GM21390 (cell line): ENCODE data around the gene TMEM120A.

Experiments
- ATAC-seq: cut with Tn5 transposase; IDR thresholded peaks from one replicate; pipeline ENCODE4 v1.9.1; 2021; ENCODE audit not compliant: unreplicated experiment

TMEM120A gene

GRCh38 chr7:75981453-75982305 is 12.7 kb downstream of the TMEM120A start:
- no peak for ATAC-seq

DNA sequence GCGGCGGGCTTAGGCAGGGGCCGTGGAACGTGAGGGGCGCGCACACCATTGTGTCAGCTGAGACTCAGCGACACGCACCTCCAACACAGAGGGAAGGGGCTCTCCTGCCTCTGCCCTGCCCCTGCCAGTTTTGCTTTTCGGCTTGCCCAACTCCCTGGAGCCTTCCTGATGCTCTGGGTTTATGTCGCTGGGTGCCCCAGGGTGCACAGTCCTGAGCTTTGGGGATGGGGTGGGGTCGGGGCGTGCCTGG is 13.3 kb downstream of the TMEM120A start:
- no peak for ATAC-seq

- no peak for ATAC-seq
Observed at GRCh38 chr7:75980430-75981202, 13.8 kb downstream of the TMEM120A start.

- no peak for ATAC-seq
Observed at GRCh38 chr7:75979759-75980429, 14.5 kb downstream of the TMEM120A start.

GRCh38 chr7:75977743-75978142 is 16.7 kb downstream of the TMEM120A start:
- ATAC-seq = no peak

DNA sequence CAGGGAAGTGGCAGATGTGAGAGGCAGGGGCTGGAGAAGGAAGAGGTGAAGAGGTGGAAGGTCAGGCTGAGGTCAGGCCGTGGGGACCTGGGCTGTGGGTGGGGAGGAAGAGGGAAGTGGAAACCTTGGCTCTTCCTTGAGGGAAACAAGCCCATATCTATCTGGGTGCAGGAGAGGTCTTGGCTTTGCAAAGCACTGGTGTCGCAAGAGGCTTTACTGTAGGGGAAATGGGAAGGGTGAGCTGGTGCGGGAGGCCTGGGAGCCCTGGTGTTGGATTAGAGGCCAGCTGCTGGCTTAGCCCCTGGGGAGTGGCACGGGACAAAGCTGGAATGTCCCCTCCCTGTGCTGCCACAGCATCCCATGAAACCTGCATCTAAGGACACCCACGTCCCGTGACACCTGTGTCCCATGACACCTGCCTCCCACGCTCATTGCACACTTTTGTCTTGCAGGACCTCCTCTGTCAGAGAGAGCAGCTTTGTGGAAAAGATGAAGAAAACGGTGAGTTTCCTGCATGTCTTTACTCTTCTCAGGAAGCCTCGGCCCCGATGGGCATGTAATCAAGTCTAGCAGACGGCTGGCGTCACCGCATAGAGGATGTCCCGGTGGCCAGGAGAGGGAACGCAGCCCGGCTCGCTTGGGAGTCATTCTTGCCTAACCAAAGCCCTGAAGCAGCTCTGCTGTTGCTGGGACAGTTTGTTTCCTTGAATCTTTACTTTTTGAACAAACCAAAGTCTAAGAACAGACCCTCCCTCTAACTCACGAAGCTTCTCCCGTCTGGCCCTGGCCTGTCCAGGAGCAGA is 22.2 kb downstream of the TMEM120A start:
- ATAC-seq = no peak

DNA sequence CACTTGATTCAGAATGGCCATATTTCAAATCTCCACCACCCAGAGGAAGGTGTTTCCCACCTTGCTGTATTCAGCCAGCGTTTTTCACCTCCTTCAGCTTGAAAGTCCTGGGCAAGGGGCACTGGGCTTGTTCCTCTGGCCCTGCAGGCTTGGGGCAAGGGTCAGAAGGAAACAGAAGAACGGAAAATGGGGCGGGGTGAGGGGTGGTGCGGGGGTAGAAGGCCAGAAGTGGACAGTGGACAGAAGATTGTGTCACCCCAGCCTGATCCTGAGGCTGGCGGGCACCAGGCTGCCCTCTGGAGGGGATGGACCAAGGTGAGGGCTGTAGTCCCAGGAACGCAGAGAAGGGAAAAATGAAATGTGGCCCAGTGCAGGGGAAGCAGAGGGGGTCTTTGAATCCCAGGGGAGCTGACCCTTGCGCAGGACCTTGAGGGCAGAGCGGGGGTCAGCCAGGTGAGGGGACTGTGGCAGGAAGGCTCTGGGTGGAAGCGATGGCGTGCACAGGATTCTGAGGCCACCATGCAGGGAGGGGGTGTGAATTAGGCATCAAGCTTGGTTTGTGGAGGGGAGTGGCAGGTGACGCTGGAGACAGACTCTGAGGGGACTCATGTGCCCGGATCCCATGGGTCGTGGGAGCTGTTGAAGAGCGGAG is 23.0 kb downstream of the TMEM120A start:
- ATAC-seq = no peak

- no peak for ATAC-seq
Observed at GRCh38 chr7:75969704-75970498, 24.5 kb downstream of the TMEM120A start.

- no peak for ATAC-seq
Observed at GRCh38 chr7:75969182-75969581, 25.2 kb downstream of the TMEM120A start.

- ATAC-seq = no peak
Observed at GRCh38 chr7:75968561-75969001, 25.8 kb downstream of the TMEM120A start.

GRCh38 chr7:75968012-75968411 is 26.4 kb downstream of the TMEM120A start:
- ATAC-seq = no peak

DNA sequence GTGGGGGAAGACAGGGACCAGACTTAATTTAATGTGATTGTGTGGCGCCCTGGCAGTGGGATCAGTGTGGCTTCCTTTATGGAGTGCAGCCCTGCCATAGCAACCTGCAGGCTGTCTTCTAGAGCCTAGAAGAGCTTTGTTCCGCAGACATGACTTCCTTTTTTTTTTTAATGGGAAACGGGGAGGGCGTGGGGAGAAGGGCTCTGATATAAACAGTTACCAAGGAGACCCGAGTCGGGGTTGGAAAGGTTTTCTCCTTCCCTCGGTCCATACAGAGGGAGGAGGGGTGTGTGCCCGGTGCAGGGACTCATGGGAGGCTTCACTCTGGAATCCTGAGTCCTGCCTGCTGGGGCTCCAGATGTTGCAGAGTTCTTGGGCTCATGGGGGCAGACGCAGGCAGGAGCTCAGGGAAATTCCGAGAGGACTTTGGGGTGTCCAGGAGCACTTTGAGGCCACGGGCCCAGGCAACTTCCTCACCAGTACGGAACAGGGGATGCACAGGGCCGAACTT is 26.9 kb downstream of the TMEM120A start:
- ATAC-seq = no peak

DNA sequence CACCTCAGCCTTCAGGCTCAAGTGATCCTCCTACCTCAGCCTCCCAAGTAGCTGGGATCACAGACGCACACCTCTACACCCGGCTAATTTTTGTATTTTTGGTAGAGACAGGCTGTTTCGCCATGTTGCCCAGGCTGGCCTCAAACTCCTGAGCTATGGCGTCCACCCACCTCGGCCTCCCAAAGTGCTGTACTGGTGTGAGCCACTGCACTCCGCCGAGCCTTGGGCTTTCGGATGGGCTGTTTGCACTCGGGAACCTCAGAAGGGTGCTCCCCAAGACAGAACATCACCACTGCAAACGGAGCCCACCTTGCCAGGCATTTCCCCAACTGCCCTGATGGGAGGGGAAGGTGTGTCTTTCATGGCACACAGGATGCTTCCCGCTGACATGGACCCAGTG is 27.3 kb downstream of the TMEM120A start:
- no peak for ATAC-seq

- ATAC-seq = no peak
Observed at GRCh38 chr7:75966190-75966961, 28.0 kb downstream of the TMEM120A start.

GRCh38 chr7:75965617-75966016 is 28.8 kb downstream of the TMEM120A start:
- no peak for ATAC-seq

DNA sequence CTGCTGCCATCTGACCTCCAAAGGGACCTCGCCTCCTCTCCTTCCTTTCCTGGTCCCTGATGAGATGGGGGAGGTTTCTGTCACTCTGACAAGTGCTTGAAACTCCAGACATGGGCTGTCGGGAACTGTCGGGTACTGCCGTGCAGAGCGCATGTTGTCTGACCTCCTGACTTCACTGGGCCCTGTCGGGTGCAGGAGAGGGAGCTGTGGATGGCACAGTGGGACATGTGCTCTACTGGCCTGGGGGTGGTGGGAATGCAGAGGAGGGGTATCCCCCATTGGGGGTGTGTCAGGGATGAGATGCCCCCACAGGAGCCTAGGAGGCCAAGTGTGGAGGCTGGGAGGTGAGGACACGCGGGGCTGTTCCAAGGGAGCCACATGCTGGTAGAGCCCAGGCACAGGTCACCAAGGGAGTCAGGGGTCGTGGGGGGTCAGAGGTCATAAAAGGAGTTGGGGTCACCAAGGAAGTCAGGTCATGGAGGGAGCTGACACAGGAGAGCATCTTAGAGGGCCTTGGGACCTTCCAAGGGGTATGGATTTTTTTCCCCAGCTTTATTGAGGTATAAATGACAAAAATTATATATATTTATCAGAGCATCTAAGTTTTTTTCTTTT is 30.9 kb downstream of the TMEM120A start:
- no peak for ATAC-seq

- ATAC-seq = no peak
Observed at GRCh38 chr7:75962607-75963380, 31.6 kb downstream of the TMEM120A start.

DNA sequence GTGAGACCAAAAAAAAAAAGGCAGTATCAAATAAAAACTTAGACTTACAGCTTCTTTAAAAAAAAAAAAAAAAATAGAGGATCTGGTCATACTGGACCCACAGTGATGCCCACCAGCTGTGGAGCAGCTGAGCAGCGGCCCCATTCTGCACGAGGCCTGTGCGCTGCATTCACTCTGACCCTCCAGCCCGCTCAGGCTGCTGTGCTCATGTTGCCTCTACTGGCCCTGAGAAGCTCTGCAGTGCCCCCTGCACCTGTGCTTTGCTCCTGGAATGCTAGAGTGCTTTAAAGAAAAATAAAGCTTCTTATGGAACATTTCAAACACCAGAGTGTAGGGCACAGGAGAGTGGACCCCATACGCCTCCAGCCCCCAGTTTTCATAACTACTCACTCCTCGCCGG is 33.2 kb downstream of the TMEM120A start:
- no peak for ATAC-seq
